AG08395 (cell line): ENCODE results near the gene ANKRD30BL.
"Not testable (repeated sequence)": the region's sequence is repeated elsewhere in the genome, so short reads cannot be mapped to it uniquely, and the experiment has no call there.

Experiments used
- DNase-seq: peaks from one replicate; pipeline ENCODE4 v3.0.0; 2012; ENCODE audit warnings: mixed read lengths, low spot score

The ANKRD30BL gene

GRCh38 chr2:132161161-132162124 lies at the start of gene ANKRD30BL:
Gene ANKRD30BL (minus strand): TSS chr2:132161952. CDS start chr2:132161705, 247 bp downstream.
- not testable (repeated sequence) for DNase-seq

- DNase-seq, result not testable (repeated sequence)
These were observed 41.1 kb upstream of the ANKRD30BL start for GRCh38 chr2:132202866-132203265.

GRCh38 chr2:132192854-132193253 lies 31.1 kb upstream of the ANKRD30BL start:
- not testable (repeated sequence) for DNase-seq

GRCh38 chr2:132167100-132167499 lies 5.3 kb upstream of the ANKRD30BL start:
- not testable (repeated sequence) for DNase-seq

GRCh38 chr2:132162125-132162660 lies 441 bp upstream of the ANKRD30BL start:
- DNase-seq, result not testable (repeated sequence)

GRCh38 chr2:132146774-132147173 lies 15.0 kb downstream of the ANKRD30BL start:
- DNase-seq, result peak; percentile 2
